Prostate gland (tissue), 2 donors: Measurements from ENCODE around the gene LMO7.

ENCODE experiments used
- CTCF ChIP-seq, 4 experiments: fragments of 200-600 bp in 2 of 4; fragments of 450-650 bp in 2 of 4; sonication (generic) in 2 of 4; IDR thresholded peaks; 1 replicate in 3 of 4; 2 replicates in 1 of 4; pipeline ENCODE4 v1.5.1; 2016 to 2019; ENCODE audit warnings: antibody characterized with exemption in 4 of 4, mild to moderate bottlenecking in 2 of 4, moderate library complexity in 2 of 4
- POLR2A ChIP-seq: fragments of 450-650 bp; IDR thresholded peaks from one replicate; pipeline ENCODE4 v1.6.1; 2016; ENCODE audit warnings: antibody characterized with exemption, mild to moderate bottlenecking

- TF ChIP-seq CTCF (IDR thresholded peaks at IDR 0.05) (no peak), POLR2A (no peak)
These were observed 266.3 kb downstream of the LMO7 start for GRCh38 chr13:75902166-75903104.
